Right atrium auricular region (tissue), 2 donors: ENCODE data around the gene MGAT3. TPM values are rescaled to one million over a fixed set of nuclear protein-coding genes. Genes with fewer than 3 reads are reported as not detected.

ENCODE experiments used
- DNase-seq: peaks from one replicate; pipeline ENCODE4 v3.0.0-alpha.2; 2019; ENCODE audit warnings: low spot score
- H3K27ac ChIP-seq, 2 donors: fragments of 200-600 bp; sonication (generic); 1 replicate in 1 of 2; 2 replicates in 1 of 2; pipeline ENCODE4 v1.5.1; 2016 to 2019
- H3K27me3 ChIP-seq, 2 donors: fragments of 200-600 bp; sonication (generic); one replicate each; pipeline versions ENCODE4 v1.5.1 to v1.6.0; 2017 to 2019
- H3K36me3 ChIP-seq: fragments of 200-600 bp; sonication (generic); one replicate; pipeline ENCODE4 v1.5.1; 2016
- H3K4me1 ChIP-seq, 2 donors: fragments of 200-600 bp; sonication (generic); one replicate each; pipeline versions ENCODE4 v1.5.1 to v1.6.0; 2017 to 2019
- H3K4me3 ChIP-seq, 2 donors: fragments of 200-600 bp; sonication (generic); 1 replicate in 1 of 2; 2 replicates in 1 of 2; pipeline ENCODE4 v1.5.1; 2017 to 2019; ENCODE audit warnings: mild to moderate bottlenecking in 1 of 2, moderate library complexity in 1 of 2
- H3K9me3 ChIP-seq, 2 donors: fragments of 200-600 bp; sonication (generic); one replicate each; pipeline ENCODE4 v1.5.1; 2019
- total RNA-seq, 2 donors: library from RNA; depleted of rRNA; stranded (reverse); fragments of >200 nt; gene quantifications; one replicate each; pipeline ENCODE4 v1.1.0, GENCODE V29; 2016
- TF ChIP-seq, protein P1 (sequence below), 2 donors: fragments of 200-600 bp; sonication (generic); IDR thresholded peaks; one replicate each; pipeline ENCODE4 v1.5.1; 2019; ENCODE audit warnings: antibody characterized with exemption in 2 of 2

MGAT3 gene
- total RNA-seq, 2 donors from 2014 or later, result 2.9 to 11.3 TPM

DNA sequence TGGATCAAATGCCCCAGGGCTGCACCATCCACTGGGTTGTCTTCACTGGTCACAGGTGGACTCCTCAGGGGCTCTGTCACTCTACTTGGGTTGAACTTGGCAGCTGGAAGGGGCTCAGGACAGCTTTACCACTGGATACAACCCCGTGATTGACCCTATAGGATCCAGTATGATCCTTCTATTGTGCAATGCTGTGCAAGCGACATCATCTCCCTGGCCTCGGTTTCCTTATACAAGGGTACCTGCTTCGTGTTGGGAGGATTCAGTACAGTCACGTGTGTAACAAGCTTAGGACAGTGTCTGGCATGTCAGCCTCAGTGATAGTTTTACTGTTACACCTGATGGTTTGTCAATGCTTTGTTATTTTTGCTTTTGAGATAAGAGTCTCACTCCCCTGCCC is 24.8 kb downstream of the MGAT3 start:
- no peaks in the 10 kb centered on the region for H3K9me3 ChIP-seq
- TF ChIP-seq, protein P1, sequence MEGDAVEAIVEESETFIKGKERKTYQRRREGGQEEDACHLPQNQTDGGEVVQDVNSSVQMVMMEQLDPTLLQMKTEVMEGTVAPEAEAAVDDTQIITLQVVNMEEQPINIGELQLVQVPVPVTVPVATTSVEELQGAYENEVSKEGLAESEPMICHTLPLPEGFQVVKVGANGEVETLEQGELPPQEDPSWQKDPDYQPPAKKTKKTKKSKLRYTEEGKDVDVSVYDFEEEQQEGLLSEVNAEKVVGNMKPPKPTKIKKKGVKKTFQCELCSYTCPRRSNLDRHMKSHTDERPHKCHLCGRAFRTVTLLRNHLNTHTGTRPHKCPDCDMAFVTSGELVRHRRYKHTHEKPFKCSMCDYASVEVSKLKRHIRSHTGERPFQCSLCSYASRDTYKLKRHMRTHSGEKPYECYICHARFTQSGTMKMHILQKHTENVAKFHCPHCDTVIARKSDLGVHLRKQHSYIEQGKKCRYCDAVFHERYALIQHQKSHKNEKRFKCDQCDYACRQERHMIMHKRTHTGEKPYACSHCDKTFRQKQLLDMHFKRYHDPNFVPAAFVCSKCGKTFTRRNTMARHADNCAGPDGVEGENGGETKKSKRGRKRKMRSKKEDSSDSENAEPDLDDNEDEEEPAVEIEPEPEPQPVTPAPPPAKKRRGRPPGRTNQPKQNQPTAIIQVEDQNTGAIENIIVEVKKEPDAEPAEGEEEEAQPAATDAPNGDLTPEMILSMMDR (IDR thresholded peaks at IDR 0.05), result no peak
- no peak overlapping the region for H3K27ac ChIP-seq
- no peak overlapping the region for H3K4me3 ChIP-seq
- DNase-seq, result no peak
- H3K4me1 ChIP-seq, result peaks cover 0 to 8% of the 10 kb centered on the region in 2 donors
- H3K27me3 ChIP-seq, result no peaks in the 10 kb centered on the region
- no peaks in the 10 kb centered on the region for H3K36me3 ChIP-seq

DNA sequence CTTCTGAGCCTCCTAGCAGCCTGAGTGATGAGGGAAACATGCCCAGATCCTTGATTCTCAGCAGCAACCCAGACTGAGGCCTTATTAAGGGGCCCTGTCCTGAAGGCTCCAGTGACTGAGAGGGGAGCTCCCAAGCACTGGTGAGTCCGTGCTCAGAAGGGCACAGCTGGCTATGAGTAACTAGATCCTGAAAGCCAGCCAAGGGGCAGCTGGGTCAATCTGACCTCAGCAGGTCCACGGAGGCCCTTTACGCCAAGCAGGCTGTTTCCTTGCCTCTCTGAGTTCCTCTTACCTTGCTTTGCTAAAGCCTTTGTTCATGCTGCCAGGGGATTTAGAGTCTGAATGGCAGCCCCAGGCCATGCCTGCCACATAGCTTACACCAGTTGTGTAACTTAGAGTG is 26.0 kb downstream of the MGAT3 start:
- TF ChIP-seq, protein P1 (IDR thresholded peaks at IDR 0.05), result no peak
- Histone ChIP-seq H3K27me3 (no peaks in the 10 kb centered on the region), H3K4me3 (no peak overlapping the region), H3K36me3 (no peaks in the 10 kb centered on the region), H3K4me1 (peaks cover 0 to 8% of the 10 kb centered on the region in 2 donors), H3K27ac (no peak overlapping the region), H3K9me3 (no peaks in the 10 kb centered on the region)
- no peak for DNase-seq

DNA sequence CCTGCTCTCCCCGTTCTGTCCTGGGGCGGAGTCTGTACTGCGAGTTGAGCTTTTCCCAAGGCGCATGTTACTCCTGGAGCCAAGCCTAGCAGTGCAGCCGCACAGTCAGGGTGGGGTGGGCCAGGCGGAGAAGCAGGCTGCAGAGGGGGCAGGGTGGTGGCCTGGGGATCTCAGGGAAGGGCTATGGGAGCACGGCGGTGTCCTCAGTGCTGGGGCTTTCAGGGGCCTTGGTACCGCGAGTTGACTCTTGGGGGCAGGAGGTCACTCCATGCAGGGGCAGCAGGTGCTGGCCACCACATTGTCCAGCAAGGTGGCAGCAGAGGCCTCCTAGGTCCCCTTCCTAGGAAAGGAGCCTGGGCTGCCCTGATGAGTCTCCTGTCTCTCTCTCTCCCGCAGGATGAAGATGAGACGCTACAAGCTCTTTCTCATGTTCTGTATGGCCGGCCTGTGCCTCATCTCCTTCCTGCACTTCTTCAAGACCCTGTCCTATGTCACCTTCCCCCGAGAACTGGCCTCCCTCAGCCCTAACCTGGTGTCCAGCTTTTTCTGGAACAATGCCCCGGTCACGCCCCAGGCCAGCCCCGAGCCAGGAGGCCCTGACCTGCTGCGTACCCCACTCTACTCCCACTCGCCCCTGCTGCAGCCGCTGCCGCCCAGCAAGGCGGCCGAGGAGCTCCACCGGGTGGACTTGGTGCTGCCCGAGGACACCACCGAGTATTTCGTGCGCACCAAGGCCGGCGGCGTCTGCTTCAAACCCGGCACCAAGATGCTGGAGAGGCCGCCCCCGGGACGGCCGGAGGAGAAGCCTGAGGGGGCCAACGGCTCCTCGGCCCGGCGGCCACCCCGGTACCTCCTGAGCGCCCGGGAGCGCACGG is 30.4 kb downstream of the MGAT3 start:
- no peak overlapping the region for H3K27ac ChIP-seq
- H3K27me3 ChIP-seq, result no peaks in the 10 kb centered on the region
- TF ChIP-seq, protein P1 (IDR thresholded peaks at IDR 0.05), result no peak
- H3K9me3 ChIP-seq, result no peaks in the 10 kb centered on the region
- H3K4me1 ChIP-seq, result peaks cover 0 to 12% of the 10 kb centered on the region in 2 donors
- H3K4me3 ChIP-seq, result no peak overlapping the region
- no peak for DNase-seq
- H3K36me3 ChIP-seq, result no peaks in the 10 kb centered on the region

DNA sequence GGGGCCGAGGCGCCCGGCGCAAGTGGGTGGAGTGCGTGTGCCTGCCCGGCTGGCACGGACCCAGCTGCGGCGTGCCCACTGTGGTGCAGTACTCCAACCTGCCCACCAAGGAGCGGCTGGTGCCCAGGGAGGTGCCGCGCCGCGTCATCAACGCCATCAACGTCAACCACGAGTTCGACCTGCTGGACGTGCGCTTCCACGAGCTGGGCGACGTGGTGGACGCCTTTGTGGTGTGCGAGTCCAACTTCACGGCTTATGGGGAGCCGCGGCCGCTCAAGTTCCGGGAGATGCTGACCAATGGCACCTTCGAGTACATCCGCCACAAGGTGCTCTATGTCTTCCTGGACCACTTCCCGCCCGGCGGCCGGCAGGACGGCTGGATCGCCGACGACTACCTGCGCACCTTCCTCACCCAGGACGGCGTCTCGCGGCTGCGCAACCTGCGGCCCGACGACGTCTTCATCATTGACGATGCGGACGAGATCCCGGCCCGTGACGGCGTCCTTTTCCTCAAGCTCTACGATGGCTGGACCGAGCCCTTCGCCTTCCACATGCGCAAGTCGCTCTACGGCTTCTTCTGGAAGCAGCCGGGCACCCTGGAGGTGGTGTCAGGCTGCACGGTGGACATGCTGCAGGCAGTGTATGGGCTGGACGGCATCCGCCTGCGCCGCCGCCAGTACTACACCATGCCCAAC is 31.2 kb downstream of the MGAT3 start:
- peaks cover 0 to 12% of the 10 kb centered on the region in 2 donors for H3K4me1 ChIP-seq
- H3K9me3 ChIP-seq, result no peaks in the 10 kb centered on the region
- no peak overlapping the region for H3K4me3 ChIP-seq
- no peak for DNase-seq
- TF ChIP-seq, protein P1 (IDR thresholded peaks at IDR 0.05), result no peak
- no peaks in the 10 kb centered on the region for H3K36me3 ChIP-seq
- no peaks in the 10 kb centered on the region for H3K27me3 ChIP-seq
- no peak overlapping the region for H3K27ac ChIP-seq

DNA sequence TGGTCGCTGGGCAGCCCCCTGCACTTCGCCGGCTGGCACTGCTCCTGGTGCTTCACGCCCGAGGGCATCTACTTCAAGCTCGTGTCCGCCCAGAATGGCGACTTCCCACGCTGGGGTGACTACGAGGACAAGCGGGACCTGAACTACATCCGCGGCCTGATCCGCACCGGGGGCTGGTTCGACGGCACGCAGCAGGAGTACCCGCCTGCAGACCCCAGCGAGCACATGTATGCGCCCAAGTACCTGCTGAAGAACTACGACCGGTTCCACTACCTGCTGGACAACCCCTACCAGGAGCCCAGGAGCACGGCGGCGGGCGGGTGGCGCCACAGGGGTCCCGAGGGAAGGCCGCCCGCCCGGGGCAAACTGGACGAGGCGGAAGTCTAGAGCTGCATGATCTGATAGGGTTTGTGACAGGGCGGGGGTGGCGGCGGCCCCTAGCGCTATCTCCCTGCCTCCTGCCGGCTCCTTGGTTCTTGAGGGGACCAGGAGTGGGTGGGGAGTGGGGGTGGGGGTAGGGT is 31.8 kb downstream of the MGAT3 start:
- Histone ChIP-seq H3K36me3 (no peaks in the 10 kb centered on the region), H3K27me3 (no peaks in the 10 kb centered on the region), H3K4me3 (no peak overlapping the region), H3K4me1 (peaks cover 0 to 12% of the 10 kb centered on the region in 2 donors), H3K9me3 (no peaks in the 10 kb centered on the region), H3K27ac (no peak overlapping the region)
- TF ChIP-seq, protein P1 (IDR thresholded peaks at IDR 0.05), result no peak
- DNase-seq, result no peak
